K562 (cell line): ENCODE measurements around the gene KNCN. TPM values are rescaled to one million over a fixed set of nuclear protein-coding genes. Genes with fewer than 3 reads are reported as not detected.
A peak's percentile ranks its signal among the peaks of the same experiment; 100 is the strongest.

Source experiments
- ATAC-seq: fragments of 200-7000 bp; cut with Tn5 transposase; 3 replicates; pipeline ENCODE4 v1.9.1; 2020; ENCODE audit warnings: moderate library complexity
- BruUV-seq: library from RNA; stranded (reverse); fragments of 400-500 nt; replicated peaks from 2 replicates; lab custom pipeline; 2021; lab: Mats Ljungman, UMichigan
- CTCF ChIA-PET: fragments of 300-600 bp; formaldehyde crosslinking; extraction: SDS; loops from one replicate; lab custom pipeline; 2021; ENCODE audit warnings: low intra/inter-chr PET ratio; lab: Yijun Ruan, JAX
- POLR2A ChIA-PET: fragments of 300-600, 350-650 bp; sonication (Branson Sonifier 250); formaldehyde crosslinking; extraction: SDS; loops from one replicate; lab custom pipeline; 2021; ENCODE audit warnings: antibody characterized with exemption, inconsistent platforms; lab: Yijun Ruan, JAX
- DNase-seq, 4 experiments: peaks; one replicate each; pipeline versions ENCODE4 v3.0.0 to v3.0.0-alpha.2; 2011 to 2018; ENCODE audit warnings: low spot score in 3 of 4, mixed read lengths in 3 of 4; ENCODE audit errors: extremely low read depth in 1 of 4
- FAIRE-seq: peaks from 2 replicates; lab custom pipeline; 2011; peaks lifted over from hg19 to GRCh38; lab: Jason Lieb, UNC
- H2AFZ ChIP-seq: 2 replicates; pipeline ENCODE4 v1.6.0; 2011; ENCODE audit warnings: low read depth, low read length, control low read depth, inconsistent platforms
- H3K27ac ChIP-seq: fragments of 200-600 bp; 3 replicates; pipeline ENCODE4 v1.8.0; 2011; ENCODE audit warnings: low read depth, mild to moderate bottlenecking, control low read depth, inconsistent platforms, low read length, moderate library complexity, mixed read lengths; ENCODE audit errors: extremely low read depth
- H3K27me3 ChIP-seq, 2 experiments: fragments of 300-600 bp in 1 of 2; 2 replicates in 1 of 2; 3 replicates in 1 of 2; pipeline versions ENCODE4 v1.6.0 to v1.8.0; 2011; ENCODE audit warnings: inconsistent platforms in 2 of 2, low read length in 2 of 2, mild to moderate bottlenecking in 1 of 2, mixed read lengths in 1 of 2, moderate library complexity in 1 of 2; ENCODE audit not compliant: control insufficient read depth in 2 of 2, insufficient read depth in 2 of 2
- H3K36me3 ChIP-seq: fragments of 300-600 bp; 3 replicates; pipeline ENCODE4 v1.8.0; 2011; ENCODE audit warnings: mild to moderate bottlenecking, low read length, inconsistent platforms; ENCODE audit not compliant: control insufficient read depth, insufficient read depth
- H3K4me1 ChIP-seq, 2 experiments: fragments of 200-600 bp in 1 of 2; replicated peaks in 1 of 2; 2 replicates in 1 of 2; 3 replicates in 1 of 2; pipeline versions ENCODE4 v1.5.1 to v1.8.0; 2011; ENCODE audit warnings: inconsistent platforms in 2 of 2, low read length in 2 of 2, mild to moderate bottlenecking in 1 of 2, mixed read lengths in 1 of 2, moderate library complexity in 1 of 2; ENCODE audit not compliant: control insufficient read depth in 2 of 2, insufficient read depth in 2 of 2
- H3K4me2 ChIP-seq: 2 replicates; pipeline ENCODE4 v1.6.1; 2011; ENCODE audit warnings: low read length, control low read depth, inconsistent platforms, mixed read lengths; ENCODE audit not compliant: insufficient read depth
- H3K4me3 ChIP-seq: fragments of 200-600 bp; sonication (generic), shearing (Covaris generic); 2 replicates; pipeline ENCODE4 v1.5.1; 2016; ENCODE audit warnings: control low read depth, inconsistent platforms
- H3K79me2 ChIP-seq: fragments of 200-600 bp; 3 replicates; pipeline ENCODE4 v1.8.0; 2011; ENCODE audit warnings: low read length, inconsistent platforms; ENCODE audit not compliant: control insufficient read depth, insufficient read depth
- H3K9ac ChIP-seq, 2 experiments: 2 replicates each; pipeline versions ENCODE4 v1.6.0 to v1.6.1; 2011; ENCODE audit warnings: low read depth in 2 of 2, low read length in 2 of 2, control low read depth in 1 of 2, inconsistent platforms in 1 of 2, mild to moderate bottlenecking in 1 of 2, mixed read lengths in 1 of 2; ENCODE audit not compliant: insufficient read depth in 1 of 2
- H3K9me1 ChIP-seq: one replicate; pipeline ENCODE4 v1.6.0; 2011; ENCODE audit warnings: inconsistent platforms, mild to moderate bottlenecking, low read length, moderate library complexity; ENCODE audit not compliant: control insufficient read depth, insufficient read depth
- H3K9me3 ChIP-seq: replicated peaks from 2 replicates; pipeline ENCODE4 v1.5.1; 2011; ENCODE audit warnings: low read depth, low read length, inconsistent platforms; ENCODE audit not compliant: control insufficient read depth, insufficient read depth
- H4K20me1 ChIP-seq: replicated peaks from 2 replicates; pipeline ENCODE4 v1.6.1; 2011; ENCODE audit warnings: low read length, inconsistent platforms, mixed read lengths; ENCODE audit not compliant: control insufficient read depth, insufficient read depth
- ARHGAP35 ChIP-seq: fragments of 450-650 bp; IDR thresholded peaks from 2 replicates; pipeline ENCODE4 v1.6.1; 2018; ENCODE audit not compliant: partially characterized antibody
- ARID4B ChIP-seq: sonication (generic); formaldehyde crosslinking; IDR thresholded peaks from 2 replicates; pipeline ENCODE4 v1.8.0; 2022; ENCODE audit warnings: mild to moderate bottlenecking, missing genetic modification reagents
- EHMT2 ChIP-seq: fragments of 450-650 bp; IDR thresholded peaks from 2 replicates; pipeline ENCODE4 v1.6.1; 2018; ENCODE audit warnings: antibody characterized with exemption
- THRAP3 ChIP-seq: fragments of 450-650 bp; IDR thresholded peaks from 2 replicates; pipeline ENCODE4 v1.6.1; 2016; ENCODE audit warnings: mild to moderate bottlenecking, inconsistent platforms, borderline replicate concordance
- ZBTB33 ChIP-seq: sonication (generic); formaldehyde crosslinking; IDR thresholded peaks from 2 replicates; pipeline ENCODE4 v1.8.1; 2023; ENCODE audit warnings: mild to moderate bottlenecking, missing genetic modification reagents
- WGBS: fragments of 100-300 bp; shearing (Covaris generic); methylation state at CpG from one replicate; pipeline ENCODE4 v1.1.6; 2016; ENCODE audit warnings: low coverage, mixed read lengths; ENCODE audit not compliant: insufficient coverage; ENCODE audit errors: missing lambda C conversion rate; 5-methylcytosine and 5-hydroxymethylcytosine counted together
- in situ Hi-C: fragments of 300-500 bp; cut with MboI; formaldehyde crosslinking; loops from 4 replicates; pipeline ENCODE4 v1.15.0; 2018; ENCODE audit warnings: inconsistent platforms, mixed read lengths
- intact Hi-C: fragments of 100-400 bp; cut with micrococcal nuclease; formaldehyde crosslinking; loops from 2 replicates; pipeline ENCODE4 v1.14.2; 2022
- polyA plus RNA-seq, 8 experiments: library from polyadenylated mRNA; depleted of rRNA in 4 of 8; stranded (reverse) in 5 of 8; unstranded in 3 of 8; fragments of >200 nt; fragmentation: Nextera tagmentation in 2 of 8; fragmentation: Illumina TruSeq in 1 of 8; extraction: Ambion mirVana in 2 of 8; extraction: Trizol in 1 of 8; gene quantifications; 2 replicates each; pipeline versions ENCODE4 v1.2.1 to v1.2.3, GENCODE V29; 2011 to 2014; ENCODE audit warnings: inconsistent platforms in 1 of 8, missing spikeins in 1 of 8
- total RNA-seq, 7 experiments: library from RNA; depleted of rRNA in 6 of 7; stranded (reverse); fragments of >200 nt in 6 of 7; fragmentation: Illumina TruSeq in 2 of 7; extraction: Trizol in 2 of 7; gene quantifications; 2 replicates each; pipeline versions ENCODE4 v1.2.1 to v1.2.3, GENCODE V29; 2011 to 2021; ENCODE audit warnings: low replicate concordance in 1 of 7

Gene KNCN
- total and polyA plus RNA-seq, 9 of the 15 experiments (the other 6 are each of a cell fraction or from before 2014, with no cell fraction given): not detected

GRCh38 chr1:46512792-46513190, 38.7 kb downstream of the KNCN start:
- FAIRE-seq: no peak
- CTCF ChIA-PET: no interaction called here
- H3K9me1 ChIP-seq: no peaks in the 10 kb centered on the region
- no peaks in the 10 kb centered on the region for H4K20me1 ChIP-seq
- in situ Hi-C loops (no loop called here), intact Hi-C loops (no loop called here)
- H3K9me3 ChIP-seq: no peaks in the 10 kb centered on the region
- H3K27me3 ChIP-seq: no peaks in the 10 kb centered on the region
- H3K4me2 ChIP-seq: no peak overlapping the region
- peaks cover 32 to 65% of the 10 kb centered on the region in 2 experiments for H3K4me1 ChIP-seq
- H3K27ac ChIP-seq: no peak overlapping the region
- ATAC-seq: no peak
- TF ChIP-seq EHMT2 (0 out of 2 replicates have a peak, but pooled peaks have one; percentile 8), THRAP3 (no peak), ARHGAP35 (peak; percentile 39)
- H3K79me2 ChIP-seq: no peaks in the 10 kb centered on the region
- no peak for DNase-seq
- POLR2A ChIA-PET: interaction anchor here (0.6 to 2.5 kb wide), 5 partner anchors 8 to 55 kb away, joined by 3 to 9 read pairs (median 5); no protein-coding TSS in a partner anchor
- no peak overlapping the region for H2AFZ ChIP-seq
- H3K36me3 ChIP-seq: no peaks in the 10 kb centered on the region
- BruUV-seq: no TSS peak
- H3K4me3 ChIP-seq: no peak overlapping the region
- H3K9ac ChIP-seq: no peak overlapping the region; a peak in 1 of 4 replicates
- 69% methylated on average over 5 of the region's 6 CpGs for WGBS

DNA sequence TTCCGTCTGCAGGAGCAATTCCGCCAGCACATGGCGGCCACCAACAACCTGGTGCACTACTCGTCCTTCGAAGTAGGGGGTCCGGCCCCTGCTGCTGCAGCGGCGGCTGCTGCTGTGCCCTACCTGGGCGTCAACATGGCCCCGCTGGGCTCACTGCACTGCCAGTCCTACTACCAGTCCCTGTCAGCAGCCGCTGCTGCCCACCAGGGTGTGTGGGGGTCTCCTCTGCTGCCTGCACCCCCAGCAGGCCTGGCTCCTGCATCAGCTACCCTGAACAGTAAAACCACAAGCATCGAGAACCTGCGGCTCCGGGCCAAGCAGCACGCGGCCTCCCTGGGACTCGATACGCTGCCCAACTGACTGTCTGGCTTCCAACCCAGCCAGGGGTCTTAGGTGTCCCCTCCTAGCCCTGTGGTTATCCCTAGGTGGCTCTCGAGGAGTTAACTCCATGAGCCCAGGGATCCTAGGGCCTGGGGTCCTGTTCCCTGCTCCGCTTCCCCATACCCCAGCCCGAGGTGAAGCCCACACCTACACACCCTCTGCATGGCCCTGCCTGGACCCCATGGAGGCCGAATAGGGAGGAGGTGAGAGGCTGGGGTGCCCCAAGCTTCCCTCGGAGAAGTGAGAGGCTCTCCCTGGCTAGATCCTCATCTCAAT, 39.2 kb downstream of the KNCN start:
- no peaks in the 10 kb centered on the region for H3K27me3 ChIP-seq
- in situ Hi-C loops (no loop called here), intact Hi-C loops (no loop called here)
- no peak for TF ChIP-seq ARID4B (CRISPR knock-in tag)
- TF ChIP-seq ZBTB33: 0 out of 2 replicates have a peak, but pooled peaks have one; percentile 28
- no TSS peak for BruUV-seq
- H3K79me2 ChIP-seq: no peaks in the 10 kb centered on the region
- no peak overlapping the region for H2AFZ ChIP-seq
- peaks cover 28 to 60% of the 10 kb centered on the region in 2 experiments for H3K4me1 ChIP-seq
- 79% methylated on average over 23 of the region's 23 CpGs for WGBS
- H3K27ac ChIP-seq: no peak overlapping the region
- H3K9me1 ChIP-seq: no peaks in the 10 kb centered on the region
- no peak overlapping the region for H3K4me3 ChIP-seq
- no peaks in the 10 kb centered on the region for H4K20me1 ChIP-seq
- H3K4me2 ChIP-seq: no peak overlapping the region
- FAIRE-seq (no peak), DNase-seq (no peak), ATAC-seq (no peak)
- ChIA-PET POLR2A (interaction anchor here (1.1 to 2.5 kb wide), 4 partner anchors 9 to 40 kb away, joined by 3 to 9 read pairs (median 5); no protein-coding TSS in a partner anchor), CTCF (no interaction called here)
- no peaks in the 10 kb centered on the region for H3K9me3 ChIP-seq
- H3K36me3 ChIP-seq: no peaks in the 10 kb centered on the region
- peak overlapping the region in 1 of 2 experiments; percentile 33; a peak in 2 of 4 replicates for H3K9ac ChIP-seq
